ENCODE data around the gene BEAN1.

The BEAN1 gene

GRCh38 chr16:66520406-66521170 lies 93.5 kb downstream of the BEAN1 start:
- H3K4me3 ChIP-seq (ENCODE audit: low read depth, low read length), result no peak overlapping the region
- no peak for DNase-seq (ENCODE audit: low read depth)
- TF ChIP-seq CTCF (IDR thresholded peaks at IDR 0.05; ENCODE audit: low read depth, low read length, missing control alignments), result no peak

GRCh38 chr16:66521252-66521713 lies 94.2 kb downstream of the BEAN1 start:
- no peak for DNase-seq (ENCODE audit: low read depth)
- H3K4me3 ChIP-seq (ENCODE audit: low read depth, low read length), result no peak overlapping the region
- TF ChIP-seq CTCF (IDR thresholded peaks at IDR 0.05; ENCODE audit: low read depth, low read length, missing control alignments), result no peak

GRCh38 chr16:66521951-66522771 lies 95.1 kb downstream of the BEAN1 start:
- TF ChIP-seq CTCF (IDR thresholded peaks at IDR 0.05; ENCODE audit: low read depth, low read length, missing control alignments), result no peak
- DNase-seq (ENCODE audit: low read depth), result peak; percentile 90
- H3K4me3 ChIP-seq (ENCODE audit: low read depth, low read length), result no peak overlapping the region

DNA sequence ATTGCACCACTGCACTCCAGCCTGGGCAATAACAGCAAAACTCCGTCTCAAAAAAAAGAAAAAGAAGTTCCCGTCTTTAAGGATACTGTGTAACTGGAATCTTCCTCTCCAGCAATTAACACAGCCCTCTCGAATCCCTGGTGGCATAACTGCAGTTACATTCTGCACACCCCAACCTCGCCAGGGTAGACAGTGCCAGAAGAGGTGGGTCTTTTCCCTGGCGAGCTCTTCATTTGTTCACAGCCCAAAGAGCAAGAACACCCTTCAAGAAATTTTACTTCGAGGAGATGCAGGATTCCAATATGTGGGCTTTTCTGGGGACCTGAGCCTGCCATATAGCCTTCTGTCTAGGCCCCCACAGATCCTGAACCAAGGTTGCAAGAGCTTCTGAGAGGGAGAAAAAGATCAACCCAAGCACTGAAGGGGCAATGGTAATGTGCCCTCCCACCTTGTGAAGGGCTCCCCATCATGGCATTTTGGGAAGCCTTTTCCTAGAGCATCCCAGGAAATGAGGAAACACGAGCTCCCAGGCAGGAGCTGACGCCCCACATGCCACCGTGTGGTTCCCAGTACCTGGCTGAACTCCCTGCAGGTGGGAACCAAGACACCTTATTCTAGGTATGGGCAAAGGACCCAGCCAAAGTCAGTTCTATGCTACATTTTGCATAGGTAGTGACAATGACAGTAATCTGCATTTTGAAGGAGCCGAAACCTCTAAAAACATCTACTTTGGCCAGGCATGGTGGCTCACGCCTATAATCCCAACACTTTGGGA lies 95.9 kb downstream of the BEAN1 start:
- H3K4me3 ChIP-seq (ENCODE audit: low read depth, low read length), result no peak overlapping the region
- no peak for TF ChIP-seq CTCF (IDR thresholded peaks at IDR 0.05; ENCODE audit: low read depth, low read length, missing control alignments)
- DNase-seq (ENCODE audit: low read depth), result no peak

- peak; percentile 78 for DNase-seq (ENCODE audit: low read depth)
- no peak overlapping the region for H3K4me3 ChIP-seq (ENCODE audit: low read depth, low read length)
- no peak for TF ChIP-seq CTCF (IDR thresholded peaks at IDR 0.05; ENCODE audit: low read depth, low read length, missing control alignments)
Measured at GRCh38 chr16:66523861-66524354, 96.8 kb downstream of the BEAN1 start.

DNA sequence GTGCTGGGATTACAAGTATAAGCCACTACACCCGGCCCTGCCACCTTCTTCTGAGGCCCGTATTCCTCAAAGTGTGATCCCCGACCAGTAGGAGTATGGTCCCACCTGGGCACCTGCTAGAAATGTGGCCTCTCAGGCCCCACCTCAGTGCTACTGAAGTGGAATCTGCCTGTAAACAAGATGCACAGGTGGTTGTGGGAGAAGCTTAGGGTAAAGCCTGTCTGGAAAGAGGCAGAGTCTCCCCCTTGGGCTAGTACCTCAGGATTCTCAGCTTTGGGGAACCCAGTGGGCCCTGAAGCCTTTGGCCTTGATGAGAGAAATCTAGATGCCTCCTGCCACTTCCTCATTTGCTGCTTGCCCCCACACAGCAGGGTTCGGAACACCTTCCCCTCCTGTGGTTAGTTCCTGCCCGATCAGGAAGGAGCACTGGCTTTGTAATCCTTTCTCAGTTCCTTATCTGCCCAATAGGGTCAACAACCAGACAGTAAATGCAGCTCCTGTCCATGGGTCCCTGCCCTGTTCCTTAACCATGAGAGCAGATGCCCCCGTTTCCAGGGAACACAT lies 97.6 kb downstream of the BEAN1 start:
- DNase-seq (ENCODE audit: low read depth), result peak; percentile 89
- TF ChIP-seq CTCF (IDR thresholded peaks at IDR 0.05; ENCODE audit: low read depth, low read length, missing control alignments), result peak; percentile 32
- H3K4me3 ChIP-seq (ENCODE audit: low read depth, low read length), result no peak overlapping the region

Data from GM12864 (cell line).